HEK293T (cell line): ENCODE measurements around the gene VPS29.
"Not testable (repeated sequence)": the region's sequence is repeated elsewhere in the genome, so short reads cannot be mapped to it uniquely, and the experiment has no call there.

Experiments
- CTCF ChIA-PET: fragments of 350-600 bp; formaldehyde crosslinking; extraction: SDS; loops from one replicate; lab custom pipeline; 2021; ENCODE audit warnings: antibody characterized with exemption, inconsistent platforms; lab: Yijun Ruan, JAX
- POLR2A ChIA-PET: fragments of 350-600 bp; formaldehyde crosslinking; extraction: SDS; loops from one replicate; lab custom pipeline; 2020; ENCODE audit warnings: antibody characterized with exemption, inconsistent platforms; lab: Yijun Ruan, JAX
- DNase-seq: peaks from one replicate; pipeline ENCODE4 v3.0.0; 2012; ENCODE audit warnings: mixed read lengths; ENCODE audit errors: extremely low spot score
- ARNT ChIP-seq: fragments of 450-650 bp; IDR thresholded peaks from 2 replicates; pipeline ENCODE4 v1.6.1; 2017; ENCODE audit warnings: mild to moderate bottlenecking
- BHLHE40 ChIP-seq: fragments of 450-650 bp; IDR thresholded peaks from 2 replicates; pipeline ENCODE4 v1.6.1; 2016; ENCODE audit warnings: mild to moderate bottlenecking, moderate library complexity, borderline replicate concordance
- CTBP1 ChIP-seq: fragments of 450-650 bp; IDR thresholded peaks from 2 replicates; pipeline ENCODE4 v1.6.1; 2016; ENCODE audit warnings: borderline replicate concordance
- ELF4 ChIP-seq: fragments of 450-650 bp; IDR thresholded peaks from 2 replicates; pipeline ENCODE4 v1.6.1; 2017; ENCODE audit warnings: antibody characterized with exemption
- FOXA1 ChIP-seq: fragments of 450-650 bp; IDR thresholded peaks from 2 replicates; pipeline ENCODE4 v1.6.1; 2016; ENCODE audit warnings: mild to moderate bottlenecking
- FOXK2 ChIP-seq: fragments of 450-650 bp; IDR thresholded peaks from 2 replicates; pipeline ENCODE4 v1.6.1; 2016; ENCODE audit warnings: mild to moderate bottlenecking
- FOXM1 ChIP-seq: fragments of 450-650 bp; IDR thresholded peaks from 2 replicates; pipeline ENCODE4 v1.6.1; 2017; ENCODE audit warnings: mild to moderate bottlenecking, borderline replicate concordance
- HDGF ChIP-seq: fragments of 450-650 bp; IDR thresholded peaks from 2 replicates; pipeline ENCODE4 v1.6.1; 2017; ENCODE audit warnings: antibody characterized with exemption, borderline replicate concordance
- L3MBTL2 ChIP-seq: fragments of 450-650 bp; conservative IDR thresholded peaks from 2 replicates; pipeline ENCODE4 v1.6.1; 2016; ENCODE audit warnings: mild to moderate bottlenecking
- LEF1 ChIP-seq: fragments of 450-650 bp; IDR thresholded peaks from 2 replicates; pipeline ENCODE4 v1.6.1; 2017; ENCODE audit warnings: mild to moderate bottlenecking, borderline replicate concordance
- NFRKB ChIP-seq: fragments of 450-650 bp; IDR thresholded peaks from 2 replicates; pipeline ENCODE4 v1.6.1; 2016; ENCODE audit warnings: mild to moderate bottlenecking, moderate library complexity
- SP1 ChIP-seq: fragments of 450-650 bp; IDR thresholded peaks from 2 replicates; pipeline ENCODE4 v1.6.1; 2017
- SUZ12 ChIP-seq: fragments of 450-650 bp; IDR thresholded peaks from 2 replicates; pipeline ENCODE4 v1.6.1; 2016; ENCODE audit warnings: mild to moderate bottlenecking
- TARDBP ChIP-seq: fragments of 450-650 bp; IDR thresholded peaks from 2 replicates; pipeline ENCODE4 v1.6.1; 2016
- ZNF384 ChIP-seq: fragments of 450-650 bp; IDR thresholded peaks from 2 replicates; pipeline ENCODE4 v1.6.1; 2016
- TF ChIP-seq, protein P1 (sequence below): fragments of 450-650 bp; IDR thresholded peaks from 2 replicates; pipeline ENCODE4 v1.6.1; 2016

Gene VPS29

DNA sequence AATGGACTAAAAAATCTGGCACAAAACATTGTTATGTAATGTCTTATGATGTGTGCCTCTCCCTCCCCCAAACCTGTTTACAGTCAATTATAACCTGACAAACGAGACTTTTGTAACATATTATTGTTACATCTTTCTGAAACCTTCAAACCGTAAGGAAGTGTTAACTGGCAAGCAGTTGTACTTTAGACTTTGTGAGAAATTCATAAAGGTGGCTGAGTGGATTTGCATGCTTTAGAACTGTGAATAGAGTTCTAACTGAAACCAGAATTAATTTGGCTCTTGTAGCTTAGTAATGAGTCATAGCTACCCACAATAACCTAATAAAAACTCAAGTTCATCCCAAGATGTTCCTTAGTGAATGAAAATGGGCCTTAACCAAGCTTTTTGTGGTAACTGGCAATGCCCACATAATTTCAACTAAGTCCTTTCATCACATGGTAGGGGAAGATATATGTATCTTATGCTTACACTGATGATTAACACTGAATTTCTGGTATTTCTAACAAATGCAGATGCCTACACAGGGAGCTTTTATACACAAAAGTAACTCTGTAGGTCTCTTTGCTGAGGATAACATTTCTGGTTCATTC is 29.9 kb upstream of the VPS29 start:
- no peak for DNase-seq
- POLR2A ChIA-PET: interaction anchor here (0.6 kb wide), 1 partner anchor 52 kb away, joined by 3 read pairs; no protein-coding TSS in a partner anchor
- CTCF ChIA-PET: no interaction called here
- no peak for TF ChIP-seq SP1
- TF ChIP-seq, protein P1, sequence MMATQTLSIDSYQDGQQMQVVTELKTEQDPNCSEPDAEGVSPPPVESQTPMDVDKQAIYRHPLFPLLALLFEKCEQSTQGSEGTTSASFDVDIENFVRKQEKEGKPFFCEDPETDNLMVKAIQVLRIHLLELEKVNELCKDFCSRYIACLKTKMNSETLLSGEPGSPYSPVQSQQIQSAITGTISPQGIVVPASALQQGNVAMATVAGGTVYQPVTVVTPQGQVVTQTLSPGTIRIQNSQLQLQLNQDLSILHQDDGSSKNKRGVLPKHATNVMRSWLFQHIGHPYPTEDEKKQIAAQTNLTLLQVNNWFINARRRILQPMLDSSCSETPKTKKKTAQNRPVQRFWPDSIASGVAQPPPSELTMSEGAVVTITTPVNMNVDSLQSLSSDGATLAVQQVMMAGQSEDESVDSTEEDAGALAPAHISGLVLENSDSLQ: no peak
- no peak for TF ChIP-seq ARNT
- no peak for TF ChIP-seq TARDBP
- no peak for TF ChIP-seq SUZ12
- TF ChIP-seq HDGF: no peak
- no peak for TF ChIP-seq FOXM1
- TF ChIP-seq CTBP1: no peak
- TF ChIP-seq FOXK2: no peak
- TF ChIP-seq ELF4: no peak
- TF ChIP-seq BHLHE40: no peak
- no peak for TF ChIP-seq LEF1

DNA sequence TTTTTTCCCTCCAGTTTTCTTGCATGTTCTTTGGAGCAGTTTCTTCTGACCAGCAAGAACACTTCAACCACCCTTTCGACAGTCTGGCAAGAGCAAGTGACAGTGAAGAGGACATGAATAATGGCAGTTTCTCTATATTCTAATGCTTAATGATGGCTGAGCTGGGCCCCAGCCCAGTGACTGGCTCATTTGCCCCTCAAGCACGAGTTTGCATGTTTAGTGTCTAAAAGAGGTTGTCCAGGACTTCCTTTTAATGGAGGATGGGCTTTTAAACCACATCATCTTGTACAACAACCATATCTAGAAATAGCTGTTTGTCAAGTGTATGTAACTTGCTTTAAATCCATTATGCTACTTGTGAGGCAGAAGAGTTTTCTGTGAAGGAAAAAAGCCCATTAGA is 28.6 kb upstream of the VPS29 start:
- ChIA-PET CTCF (no interaction called here), POLR2A (no interaction called here)
- no peak for TF ChIP-seq L3MBTL2
- no peak for TF ChIP-seq ELF4
- no peak for TF ChIP-seq HDGF
- TF ChIP-seq ZNF384: no peak
- no peak for TF ChIP-seq CTBP1
- no peak for TF ChIP-seq ARNT
- TF ChIP-seq FOXA1: no peak
- TF ChIP-seq NFRKB: no peak
- TF ChIP-seq SUZ12: no peak
- TF ChIP-seq, protein P1: no peak
- TF ChIP-seq SP1: no peak
- no peak for TF ChIP-seq TARDBP
- TF ChIP-seq BHLHE40: no peak
- DNase-seq: no peak

DNA sequence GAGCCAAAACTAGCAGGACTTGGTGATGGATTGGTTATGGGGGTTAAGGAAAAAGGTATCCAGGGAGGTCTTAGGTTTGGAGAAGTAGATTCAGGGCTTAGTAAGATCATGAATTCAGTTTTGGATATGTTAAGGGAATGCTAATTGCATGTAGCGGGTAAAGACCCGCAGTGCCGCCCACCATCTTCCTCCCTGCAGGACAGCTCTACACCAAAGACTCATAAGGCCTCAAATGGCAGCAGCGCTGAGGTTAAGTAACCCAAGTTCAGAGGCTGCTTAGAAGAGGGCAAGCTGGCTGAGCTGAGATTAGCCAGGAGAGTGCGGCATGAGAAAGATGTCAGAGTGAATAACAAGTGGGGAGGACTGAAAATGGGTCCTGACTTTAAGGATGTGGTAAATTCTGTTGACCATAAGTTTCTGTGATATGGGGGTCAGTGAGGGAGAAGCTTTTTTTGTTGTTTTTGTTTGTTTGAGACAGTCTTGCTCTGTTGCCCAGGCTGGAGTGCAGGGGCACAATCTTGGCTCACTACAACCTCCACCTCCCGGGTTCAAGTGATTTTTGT is 26.4 kb upstream of the VPS29 start:
- DNase-seq: no peak
- ChIA-PET POLR2A (interaction anchor here (0.9 to 1.7 kb wide), 2 partner anchors 15 to 60 kb away, joined by 3 read pairs; partner anchors contain the start of gene GPN3), CTCF (no interaction called here)
- TF ChIP-seq ELF4 (no peak), HDGF (no peak), BHLHE40 (no peak), TARDBP (no peak), ZNF384 (no peak)
- TF ChIP-seq, protein P1: no peak

DNA sequence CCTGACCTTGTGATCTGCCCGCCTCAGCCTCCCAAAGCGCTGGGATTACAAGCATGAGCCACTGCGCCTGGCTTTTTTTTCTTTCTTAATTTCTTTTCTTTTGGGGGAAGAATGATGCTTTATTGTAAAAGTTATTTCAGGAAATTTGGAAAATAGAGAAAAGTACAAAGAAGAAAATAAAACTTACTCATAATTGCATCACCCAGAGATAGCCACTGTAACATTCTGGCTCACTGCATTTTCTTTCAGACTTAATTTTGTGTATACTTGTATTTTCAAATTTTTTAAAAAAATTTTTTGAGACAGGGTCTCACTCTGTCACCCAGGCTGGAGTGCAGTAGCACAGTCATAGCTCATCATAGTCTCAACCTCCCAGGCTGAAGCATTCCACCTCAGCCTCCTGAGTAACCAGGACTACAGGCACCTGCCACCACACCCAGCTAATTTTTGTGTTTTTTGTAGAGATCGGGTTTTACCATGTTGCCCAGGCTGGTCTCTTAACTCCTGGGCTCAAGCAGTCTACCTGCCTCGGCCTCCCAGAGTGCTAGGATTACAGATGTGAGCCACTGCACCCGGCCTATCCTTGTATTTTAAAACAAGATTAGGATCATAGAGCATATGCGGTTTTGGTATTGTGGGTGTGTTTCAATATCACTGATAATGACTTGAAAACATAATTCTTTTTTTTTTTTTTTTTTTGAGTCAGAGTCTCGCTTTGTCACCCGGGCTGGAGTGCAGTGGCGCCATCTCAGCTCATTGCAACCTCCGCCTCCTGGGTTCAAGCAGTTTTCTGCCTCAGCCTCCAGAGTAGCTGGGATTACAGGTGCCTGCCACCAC is 19.2 kb upstream of the VPS29 start:
- CTCF ChIA-PET, DNase-seq, POLR2A ChIA-PET: not testable (repeated sequence)

DNA sequence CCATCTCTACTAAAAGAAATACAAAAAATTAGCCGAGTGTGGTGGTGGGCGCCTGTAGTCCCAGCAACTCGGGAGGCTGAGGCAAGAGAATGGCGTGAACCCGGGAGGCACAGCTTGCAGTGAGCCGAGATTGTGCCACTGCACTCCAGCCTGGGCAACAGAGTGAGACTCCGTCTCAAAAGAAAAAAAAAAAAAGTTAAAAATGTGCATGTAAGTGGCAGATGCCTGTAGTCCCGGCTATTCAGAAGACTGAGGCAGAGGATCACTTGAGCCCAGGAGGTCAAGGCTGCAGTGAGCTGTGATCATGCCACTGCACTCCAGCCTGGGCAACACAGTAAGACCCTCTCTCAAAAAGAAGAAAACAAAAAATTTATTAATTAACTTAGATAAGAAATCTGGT is 16.1 kb upstream of the VPS29 start:
- POLR2A ChIA-PET, DNase-seq, CTCF ChIA-PET: not testable (repeated sequence)

DNA sequence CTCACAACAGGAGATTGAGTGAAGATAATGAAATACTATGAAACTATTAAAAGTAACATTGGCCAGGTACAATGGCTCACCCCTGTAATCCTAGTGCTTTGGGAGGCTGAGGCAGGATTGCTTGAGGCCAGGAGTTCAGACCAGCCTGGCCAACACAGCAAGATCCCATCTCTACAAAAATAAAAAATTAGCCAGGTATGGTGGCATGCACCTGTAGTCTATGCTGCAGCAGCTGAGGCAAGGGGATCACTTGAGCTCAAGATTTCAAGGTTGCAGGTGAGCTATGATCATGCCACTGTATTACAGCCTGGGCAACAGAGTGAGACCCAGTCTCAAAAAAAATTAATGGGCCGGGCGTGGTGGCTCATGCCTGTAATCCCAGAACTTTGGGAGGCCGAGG is 15.1 kb upstream of the VPS29 start:
- TF ChIP-seq FOXM1 (no peak), TARDBP (no peak), SP1 (no peak), ELF4 (no peak), NFRKB (no peak), FOXK2 (no peak), HDGF (no peak), SUZ12 (no peak), CTBP1 (no peak), L3MBTL2 (no peak), LEF1 (no peak)
- ChIA-PET CTCF (no interaction called here), POLR2A (no interaction called here)
- no peak for DNase-seq

DNA sequence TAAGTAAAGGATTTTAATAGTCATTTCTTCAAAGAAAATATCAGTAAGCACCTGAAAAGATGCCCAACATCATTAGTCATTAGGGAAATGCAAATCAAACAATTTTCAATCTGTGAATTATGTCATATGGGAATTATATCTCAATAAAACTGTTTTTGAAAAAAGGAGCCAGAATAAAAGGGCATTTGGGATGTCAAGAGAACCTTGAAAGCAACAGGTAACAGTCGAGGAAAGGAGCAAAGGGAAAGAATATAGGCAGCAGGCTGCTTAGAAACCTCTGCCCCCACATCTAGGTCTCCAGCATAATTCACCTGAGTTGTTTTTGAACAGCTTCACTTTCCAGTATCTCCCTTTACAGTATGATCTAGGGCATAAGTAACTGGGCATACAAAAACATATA is 12.5 kb upstream of the VPS29 start:
- POLR2A ChIA-PET: no interaction called here
- CTCF ChIA-PET: no interaction called here
- TF ChIP-seq LEF1: no peak
- no peak for TF ChIP-seq HDGF
- TF ChIP-seq FOXA1: no peak
- no peak for DNase-seq
